ENCODE data around the gene KCNMB2.

DNA sequence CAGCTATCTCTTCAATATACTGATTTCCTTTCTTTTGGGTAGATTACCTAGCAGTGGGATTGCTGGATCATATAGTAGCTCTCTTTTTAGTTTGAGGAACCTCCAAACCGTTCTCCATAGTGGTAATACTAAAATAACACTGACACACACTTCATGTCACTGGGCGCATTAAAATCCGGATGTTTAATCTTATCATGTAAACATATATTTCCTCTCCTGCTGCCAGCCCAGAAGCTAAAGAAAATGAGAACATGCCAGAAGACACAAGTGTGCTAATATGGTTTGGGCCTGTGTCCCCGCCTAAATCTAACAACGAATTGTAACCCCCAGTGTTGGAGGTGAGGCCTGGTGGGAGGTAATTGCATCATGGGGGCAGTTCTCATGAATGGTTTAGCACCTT is 23.6 kb upstream of the KCNMB2 start:
- TF ChIP-seq, protein P1, sequence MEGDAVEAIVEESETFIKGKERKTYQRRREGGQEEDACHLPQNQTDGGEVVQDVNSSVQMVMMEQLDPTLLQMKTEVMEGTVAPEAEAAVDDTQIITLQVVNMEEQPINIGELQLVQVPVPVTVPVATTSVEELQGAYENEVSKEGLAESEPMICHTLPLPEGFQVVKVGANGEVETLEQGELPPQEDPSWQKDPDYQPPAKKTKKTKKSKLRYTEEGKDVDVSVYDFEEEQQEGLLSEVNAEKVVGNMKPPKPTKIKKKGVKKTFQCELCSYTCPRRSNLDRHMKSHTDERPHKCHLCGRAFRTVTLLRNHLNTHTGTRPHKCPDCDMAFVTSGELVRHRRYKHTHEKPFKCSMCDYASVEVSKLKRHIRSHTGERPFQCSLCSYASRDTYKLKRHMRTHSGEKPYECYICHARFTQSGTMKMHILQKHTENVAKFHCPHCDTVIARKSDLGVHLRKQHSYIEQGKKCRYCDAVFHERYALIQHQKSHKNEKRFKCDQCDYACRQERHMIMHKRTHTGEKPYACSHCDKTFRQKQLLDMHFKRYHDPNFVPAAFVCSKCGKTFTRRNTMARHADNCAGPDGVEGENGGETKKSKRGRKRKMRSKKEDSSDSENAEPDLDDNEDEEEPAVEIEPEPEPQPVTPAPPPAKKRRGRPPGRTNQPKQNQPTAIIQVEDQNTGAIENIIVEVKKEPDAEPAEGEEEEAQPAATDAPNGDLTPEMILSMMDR (IDR thresholded peaks at IDR 0.05; ENCODE audit: insufficient read depth, low read length), result no peak
- no peak for TF ChIP-seq POLR2AphosphoS5 (IDR thresholded peaks at IDR 0.05; ENCODE audit: low read depth)
- no peak for TF ChIP-seq GABPA (IDR thresholded peaks at IDR 0.05; ENCODE audit: low read depth)

Measured in HL-60 (cell line).